Hippocampal formation (tissue), 2 donors: Measurements from ENCODE around the gene ACR.

Source experiments
- DNase-seq, 2 donors: peaks; one replicate each; lab custom pipeline; 2025; lab: John Stamatoyannopoulos, UW

Gene ACR

GRCh38 chr22:50737728-50738648, at the start of gene ACR:
Gene ACR, plus strand, starts transcription at chr22:50738204. Its CDS starts 32 bp downstream, at chr22:50738236.
- DNase-seq = no peak

GRCh38 chr22:50688448-50688847, 49.6 kb upstream of the ACR start:
- no peak for DNase-seq

GRCh38 chr22:50691521-50691920, 46.5 kb upstream of the ACR start:
- no peak for DNase-seq

GRCh38 chr22:50693462-50693861, 44.5 kb upstream of the ACR start:
- DNase-seq = no peak

GRCh38 chr22:50694099-50694605, 43.9 kb upstream of the ACR start:
- DNase-seq = no peak

- DNase-seq = no peak
Observed at GRCh38 chr22:50694766-50695420, 43.1 kb upstream of the ACR start.

GRCh38 chr22:50695421-50696250, 42.4 kb upstream of the ACR start:
- DNase-seq = no peak

GRCh38 chr22:50696251-50696798, 41.7 kb upstream of the ACR start:
- DNase-seq = no peak

- DNase-seq = no peak
Observed at GRCh38 chr22:50696799-50697561, 41.0 kb upstream of the ACR start.

GRCh38 chr22:50697667-50698506, 40.1 kb upstream of the ACR start:
- DNase-seq = no peak

- DNase-seq = no peak
Observed at GRCh38 chr22:50698546-50698945, 39.5 kb upstream of the ACR start.

GRCh38 chr22:50699001-50699755, 38.8 kb upstream of the ACR start:
- no peak for DNase-seq

- no peak for DNase-seq
Observed at GRCh38 chr22:50699756-50700386, 38.1 kb upstream of the ACR start.

- DNase-seq = no peak
Observed at GRCh38 chr22:50700387-50701075, 37.5 kb upstream of the ACR start.

- no peak for DNase-seq
Observed at GRCh38 chr22:50701076-50701419, 37.0 kb upstream of the ACR start.

- no peak for DNase-seq
Observed at GRCh38 chr22:50701428-50702154, 36.4 kb upstream of the ACR start.

GRCh38 chr22:50702261-50702671, 35.7 kb upstream of the ACR start:
- DNase-seq = no peak
